Raji (cell line): ENCODE measurements around the gene DSCAML1.

Experiments
- POLR2A ChIP-seq: IDR thresholded peaks from 2 replicates; pipeline ENCODE4 v1.6.1; 2011; ENCODE audit warnings: low read depth, low read length, control low read depth; ENCODE audit not compliant: insufficient read depth

The DSCAML1 gene, protein sequence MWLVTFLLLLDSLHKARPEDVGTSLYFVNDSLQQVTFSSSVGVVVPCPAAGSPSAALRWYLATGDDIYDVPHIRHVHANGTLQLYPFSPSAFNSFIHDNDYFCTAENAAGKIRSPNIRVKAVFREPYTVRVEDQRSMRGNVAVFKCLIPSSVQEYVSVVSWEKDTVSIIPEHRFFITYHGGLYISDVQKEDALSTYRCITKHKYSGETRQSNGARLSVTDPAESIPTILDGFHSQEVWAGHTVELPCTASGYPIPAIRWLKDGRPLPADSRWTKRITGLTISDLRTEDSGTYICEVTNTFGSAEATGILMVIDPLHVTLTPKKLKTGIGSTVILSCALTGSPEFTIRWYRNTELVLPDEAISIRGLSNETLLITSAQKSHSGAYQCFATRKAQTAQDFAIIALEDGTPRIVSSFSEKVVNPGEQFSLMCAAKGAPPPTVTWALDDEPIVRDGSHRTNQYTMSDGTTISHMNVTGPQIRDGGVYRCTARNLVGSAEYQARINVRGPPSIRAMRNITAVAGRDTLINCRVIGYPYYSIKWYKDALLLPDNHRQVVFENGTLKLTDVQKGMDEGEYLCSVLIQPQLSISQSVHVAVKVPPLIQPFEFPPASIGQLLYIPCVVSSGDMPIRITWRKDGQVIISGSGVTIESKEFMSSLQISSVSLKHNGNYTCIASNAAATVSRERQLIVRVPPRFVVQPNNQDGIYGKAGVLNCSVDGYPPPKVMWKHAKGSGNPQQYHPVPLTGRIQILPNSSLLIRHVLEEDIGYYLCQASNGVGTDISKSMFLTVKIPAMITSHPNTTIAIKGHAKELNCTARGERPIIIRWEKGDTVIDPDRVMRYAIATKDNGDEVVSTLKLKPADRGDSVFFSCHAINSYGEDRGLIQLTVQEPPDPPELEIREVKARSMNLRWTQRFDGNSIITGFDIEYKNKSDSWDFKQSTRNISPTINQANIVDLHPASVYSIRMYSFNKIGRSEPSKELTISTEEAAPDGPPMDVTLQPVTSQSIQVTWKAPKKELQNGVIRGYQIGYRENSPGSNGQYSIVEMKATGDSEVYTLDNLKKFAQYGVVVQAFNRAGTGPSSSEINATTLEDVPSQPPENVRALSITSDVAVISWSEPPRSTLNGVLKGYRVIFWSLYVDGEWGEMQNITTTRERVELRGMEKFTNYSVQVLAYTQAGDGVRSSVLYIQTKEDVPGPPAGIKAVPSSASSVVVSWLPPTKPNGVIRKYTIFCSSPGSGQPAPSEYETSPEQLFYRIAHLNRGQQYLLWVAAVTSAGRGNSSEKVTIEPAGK (N-terminal part only)

DNA sequence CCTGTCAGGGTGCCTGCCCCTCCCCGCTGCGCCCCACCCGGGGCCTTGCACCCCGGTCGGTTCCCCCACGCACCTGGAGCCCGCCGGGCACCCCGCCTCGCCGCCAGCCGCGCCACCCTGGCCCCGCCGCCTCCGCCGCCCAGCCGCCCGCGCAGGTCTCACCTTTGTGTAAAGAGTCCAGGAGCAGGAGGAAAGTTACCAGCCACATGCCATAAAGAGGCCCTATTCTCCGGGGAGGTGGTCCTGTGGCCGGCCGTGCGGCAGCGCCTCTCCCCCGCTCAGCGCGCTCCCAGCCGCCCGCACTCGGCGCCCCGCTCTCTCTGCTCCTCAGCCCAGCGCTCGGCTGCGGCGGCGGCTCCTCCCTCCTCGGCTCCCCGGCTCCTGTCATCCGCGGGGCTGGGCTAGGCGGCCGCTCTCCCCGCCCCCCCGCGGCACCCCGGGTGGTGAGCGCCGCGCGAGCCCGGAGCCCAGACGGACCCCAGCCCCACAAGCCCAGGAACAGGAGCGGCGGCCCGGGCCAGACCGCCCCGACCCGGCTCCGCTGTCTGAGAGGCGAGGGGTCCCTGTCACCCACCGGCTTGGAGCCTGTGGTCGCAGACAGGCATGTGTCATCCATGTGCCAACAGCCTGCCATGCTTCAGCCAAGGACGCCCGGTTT lies at the start of gene DSCAML1:
DSCAML1 (minus strand) TSS at position 345 of the 658 bp plus-strand sequence; CDS start at position 208, 137 bp downstream.
- no peak for TF ChIP-seq POLR2A

DNA sequence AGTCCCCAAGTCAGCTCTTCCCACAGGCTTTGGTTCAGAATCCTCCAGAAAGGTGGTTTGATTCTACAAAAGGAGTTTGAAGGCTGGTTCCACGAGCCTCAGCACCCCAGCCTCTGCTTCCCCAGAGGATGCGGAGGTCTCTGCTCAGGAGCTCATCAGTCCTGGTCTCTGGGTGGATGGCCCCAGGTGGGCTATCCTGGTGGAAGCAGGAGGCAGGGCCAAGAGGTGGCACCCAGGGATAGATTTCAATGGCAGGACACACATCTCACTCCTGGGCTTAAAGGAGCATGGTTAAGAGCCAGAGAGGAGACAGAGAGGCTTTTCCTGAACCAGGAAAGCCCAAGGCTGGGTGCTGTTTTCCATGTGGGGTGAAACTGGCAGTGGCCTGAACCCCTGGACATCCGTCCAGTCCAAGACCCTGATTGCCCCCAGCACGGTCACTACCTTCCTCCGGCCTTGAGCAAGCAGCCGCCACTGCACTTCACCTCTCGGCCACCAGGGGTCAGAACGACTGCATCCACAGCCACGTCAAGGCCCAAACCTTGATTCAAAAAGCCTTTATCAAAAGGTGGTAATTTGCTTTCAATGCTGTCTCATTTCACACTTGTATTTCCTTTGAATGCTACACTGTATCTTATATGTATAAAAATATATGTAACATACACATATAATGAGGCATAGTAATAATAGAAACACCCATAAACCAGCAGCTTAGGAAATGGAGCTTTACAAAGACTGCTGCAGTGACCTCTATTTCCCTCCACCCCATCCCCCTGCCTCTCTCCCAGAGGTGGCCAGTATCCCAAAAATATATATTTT lies 46.9 kb upstream of the DSCAML1 start:
- TF ChIP-seq POLR2A, result no peak

DNA sequence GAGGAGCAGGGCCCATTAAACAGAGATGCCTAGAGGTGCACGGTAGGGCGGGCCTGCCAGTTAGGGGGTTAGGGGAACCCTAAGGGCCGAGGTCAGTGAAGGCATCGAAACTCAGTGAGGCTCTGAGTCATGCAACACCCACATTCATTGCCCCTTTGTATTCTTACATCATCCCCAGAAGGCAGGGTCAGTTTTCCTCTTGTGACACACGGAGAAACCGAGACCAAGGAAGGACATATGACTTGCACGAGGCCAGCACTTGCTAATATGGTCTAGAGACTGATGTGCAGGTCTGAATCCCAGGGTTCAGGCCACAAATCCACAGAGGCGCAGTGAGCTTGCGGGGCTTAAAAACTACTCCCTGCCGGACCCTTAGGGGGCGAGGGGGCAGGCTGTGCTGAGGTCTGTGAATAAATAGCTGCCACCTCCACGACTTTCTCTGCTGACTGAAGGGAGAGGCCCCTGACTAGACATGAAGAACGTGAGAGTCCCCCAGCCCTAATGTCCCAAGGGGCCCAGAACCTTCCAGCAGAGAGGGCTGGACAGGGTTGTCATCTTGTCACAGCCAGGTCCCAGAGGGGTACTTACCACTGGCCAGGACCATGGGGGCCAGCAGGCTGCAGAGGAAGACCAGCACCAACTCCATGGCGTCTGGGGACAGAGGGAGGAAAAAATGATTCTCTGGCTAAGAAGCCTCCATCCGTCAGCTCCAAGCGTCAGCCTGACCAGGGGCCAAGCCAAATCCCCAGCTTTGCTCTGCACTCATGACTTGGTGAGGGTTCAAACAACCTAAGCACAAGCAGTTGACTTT lies 45.3 kb upstream of the DSCAML1 start:
- TF ChIP-seq POLR2A, result no peak

DNA sequence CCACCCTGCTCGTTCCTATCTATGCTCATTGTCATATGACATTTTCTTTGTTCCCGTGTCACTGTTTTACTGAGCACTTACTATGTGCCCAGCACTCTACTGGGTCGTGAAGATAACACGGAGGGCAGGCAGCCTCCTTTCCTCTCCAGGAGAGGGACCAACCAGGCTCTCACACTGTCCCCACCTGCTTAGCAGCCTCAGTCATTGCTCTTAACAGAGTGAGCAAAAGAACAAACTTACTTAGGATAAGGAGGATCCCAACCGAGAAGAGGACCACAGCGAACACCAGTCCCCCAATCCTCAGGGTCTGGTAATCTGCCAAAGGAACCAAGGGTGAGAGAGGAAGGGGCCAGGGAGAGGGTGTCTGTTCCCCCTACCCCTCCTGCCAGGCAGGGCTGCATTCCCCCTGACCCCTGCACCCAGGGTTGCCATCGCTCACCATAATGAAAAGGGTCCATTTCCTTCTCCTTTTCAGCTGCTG lies 44.6 kb upstream of the DSCAML1 start:
- no peak for TF ChIP-seq POLR2A

DNA sequence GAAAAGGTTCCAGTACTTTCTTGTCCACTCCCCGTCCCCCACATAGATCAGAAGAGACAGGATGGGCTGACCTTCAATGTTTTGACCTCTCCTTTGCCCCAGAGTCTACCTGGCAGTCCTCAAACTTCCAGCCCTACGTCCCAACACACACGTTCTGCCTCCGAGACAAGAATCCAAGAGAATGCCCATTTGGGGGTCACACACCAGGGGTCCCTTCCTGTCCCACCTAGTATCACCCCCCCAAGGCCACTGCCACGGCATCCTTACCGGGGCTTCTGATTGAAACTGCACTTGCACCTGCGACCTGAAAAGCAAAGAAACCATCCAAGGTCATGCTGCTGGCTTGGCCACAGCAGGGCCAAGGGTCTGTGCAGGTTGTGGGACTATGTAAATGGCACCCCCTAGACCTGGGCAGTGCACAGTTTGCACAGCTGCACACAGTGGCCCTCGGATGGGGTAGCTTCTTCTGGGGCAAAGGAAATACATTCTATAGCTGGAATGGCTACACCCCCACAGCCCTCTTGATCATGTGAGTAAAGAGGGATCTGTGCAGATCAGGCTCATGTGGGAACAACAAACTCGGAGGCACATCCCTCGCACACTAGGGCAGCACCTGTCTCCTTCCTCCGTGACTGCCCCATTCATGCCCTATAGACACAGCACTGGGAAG lies 44.0 kb upstream of the DSCAML1 start:
- TF ChIP-seq POLR2A, result no peak

DNA sequence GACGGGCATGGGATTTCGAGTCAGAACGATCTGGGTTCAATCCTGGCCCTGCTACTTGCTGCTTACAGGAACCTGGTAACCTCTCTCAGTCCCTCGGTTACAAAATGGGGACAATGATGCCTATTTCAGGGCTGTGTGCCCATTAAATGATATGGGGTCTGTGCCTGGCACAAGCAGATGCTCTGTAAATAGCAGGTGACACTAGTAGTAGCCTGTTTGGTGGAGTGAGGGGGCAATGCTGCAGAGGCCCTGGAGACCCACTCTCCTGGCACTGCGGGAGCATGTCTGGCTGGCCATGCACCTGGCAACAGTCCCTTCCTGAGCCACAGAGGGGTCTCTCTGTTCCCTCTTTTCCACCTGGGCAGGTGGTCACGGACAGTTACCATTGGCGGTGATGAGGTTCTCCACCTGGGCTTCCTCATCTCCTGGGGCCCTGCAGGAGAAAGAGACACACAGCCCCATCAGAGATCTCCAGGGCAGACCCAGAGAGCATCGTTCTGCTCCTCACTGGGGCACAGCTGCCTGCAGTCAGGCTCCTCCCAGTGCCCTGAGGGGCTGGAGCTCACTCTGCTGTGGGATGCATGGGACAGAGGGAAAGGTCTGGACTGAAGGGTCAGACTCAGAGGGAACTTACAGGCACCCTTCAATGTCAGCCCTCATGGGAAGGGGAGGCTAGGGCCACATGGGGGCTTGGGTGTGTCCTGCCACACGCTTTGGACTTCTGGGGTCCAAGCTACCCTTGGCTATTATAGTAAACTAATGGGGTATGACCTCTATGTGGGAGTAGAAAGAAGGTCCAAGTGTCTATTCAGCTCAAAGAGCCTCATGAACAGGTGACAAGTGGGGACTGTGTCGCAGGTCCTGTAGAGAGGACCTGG lies 43.2 kb upstream of the DSCAML1 start:
- no peak for TF ChIP-seq POLR2A

DNA sequence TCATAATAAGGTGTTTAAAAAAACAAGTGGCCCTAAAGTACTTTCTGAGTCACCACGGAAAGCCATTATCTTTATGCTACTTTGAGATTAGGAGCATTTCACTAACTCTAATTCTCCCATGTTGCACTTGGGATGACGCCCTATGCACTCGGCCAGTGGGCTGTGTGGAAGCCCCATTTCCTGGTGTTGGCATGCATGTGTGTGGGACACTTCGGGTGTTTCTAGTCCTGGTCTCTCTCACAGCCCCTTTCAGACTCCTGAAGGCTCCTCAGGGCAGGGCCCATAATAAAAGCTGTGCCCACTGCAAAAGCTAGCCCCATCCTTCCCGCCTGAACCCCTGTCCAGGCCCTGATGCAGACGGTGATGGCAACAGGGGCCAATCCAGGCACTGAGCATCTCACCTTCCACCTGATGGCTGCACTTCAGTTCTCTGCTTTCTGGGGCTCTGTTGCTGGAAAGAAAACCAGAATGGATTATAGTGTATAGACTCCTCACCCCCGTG lies 42.4 kb upstream of the DSCAML1 start:
- no peak for TF ChIP-seq POLR2A

DNA sequence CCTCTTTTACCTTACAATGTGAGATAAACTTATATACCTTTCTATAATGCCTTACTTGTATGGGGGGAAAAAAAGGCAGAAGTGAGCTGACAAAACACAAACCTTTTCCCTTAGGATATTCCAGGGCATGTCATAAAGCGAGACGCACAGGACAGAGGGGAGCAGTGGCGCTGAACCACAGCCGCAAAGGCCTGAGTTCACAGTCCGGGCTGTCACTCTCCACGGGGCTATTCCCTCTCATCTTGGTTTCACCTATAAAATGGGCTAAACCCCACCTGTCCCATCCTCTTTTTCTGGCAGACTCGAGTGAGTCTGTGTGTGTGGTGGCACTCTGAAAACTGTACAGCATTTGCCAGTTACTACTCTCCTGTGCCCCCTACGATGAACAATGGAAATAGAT lies 41.9 kb upstream of the DSCAML1 start:
- no peak for TF ChIP-seq POLR2A

DNA sequence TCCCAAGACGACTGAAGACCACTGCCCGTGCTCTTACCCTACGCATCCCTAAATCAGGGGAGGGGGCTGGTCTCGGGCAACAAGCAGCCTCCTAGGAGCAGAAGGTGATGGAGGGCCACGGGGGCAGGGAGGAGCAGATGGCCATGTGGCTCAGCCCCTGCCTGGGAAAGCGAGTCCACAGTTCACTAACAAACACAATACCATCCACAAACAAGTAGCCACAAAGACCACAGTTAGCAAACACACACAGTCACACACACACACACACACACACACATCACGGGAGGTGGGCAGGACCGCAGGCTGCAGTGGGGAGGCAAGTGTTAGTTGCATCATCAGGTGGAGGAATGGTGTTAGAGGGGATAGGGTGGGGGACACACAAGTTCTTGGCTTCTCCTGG lies 40.8 kb upstream of the DSCAML1 start:
- no peak for TF ChIP-seq POLR2A

DNA sequence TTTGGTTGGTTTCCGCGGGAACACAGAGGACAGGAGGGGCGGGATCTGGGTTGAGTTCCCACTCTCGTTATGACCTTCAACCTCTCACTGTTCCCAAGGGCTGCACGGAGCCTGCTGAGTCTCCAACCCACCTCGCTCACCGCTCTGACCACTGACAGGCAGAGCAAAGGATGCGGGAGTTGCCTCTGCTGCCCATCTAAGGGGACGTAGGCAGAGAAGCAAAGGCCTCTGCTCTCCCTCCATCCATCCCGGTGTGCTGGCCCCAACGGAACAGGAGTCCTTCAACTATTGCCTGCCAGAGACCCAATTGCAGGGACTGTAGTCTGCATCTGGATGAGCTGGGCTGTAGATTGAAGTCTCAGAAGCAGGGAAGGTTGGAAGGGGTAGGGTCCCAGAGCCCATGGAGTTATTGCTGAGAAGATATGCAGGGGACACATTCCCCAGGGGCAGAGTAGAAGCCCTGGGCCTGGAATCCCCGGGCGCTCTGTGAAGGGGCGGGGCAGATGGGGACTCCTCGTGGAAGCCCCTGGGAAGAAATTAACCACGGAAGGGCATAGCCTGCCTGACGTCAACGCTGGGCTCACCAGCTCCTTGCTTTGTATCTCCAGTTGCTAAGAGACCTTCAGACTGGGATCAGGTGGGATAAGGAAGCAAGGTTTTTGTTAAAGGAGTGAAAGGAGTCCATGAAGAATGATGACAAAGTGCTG lies 40.2 kb upstream of the DSCAML1 start:
- TF ChIP-seq POLR2A, result no peak
